Measurements from ENCODE around the gene CCDC167. TPM values are rescaled to one million over a fixed set of nuclear protein-coding genes. Genes with fewer than 3 reads are reported as not detected.

The CCDC167 gene
- total RNA-seq, 1 experiment from 2014 or later, result 32.3 TPM

- BruUV-seq (replicated peaks), result no TSS peak
- Histone ChIP-seq H3K27me3 (replicated peaks; ENCODE audit: control insufficient read depth, insufficient read depth, low read length) (no peaks in the 10 kb centered on the region), H3K9me3 (no peaks in the 10 kb centered on the region), H3K4me3 (ENCODE audit: low read depth, low read length) (no peak overlapping the region), H3K4me1 (no peaks in the 10 kb centered on the region), H3K36me3 (ENCODE audit: control insufficient read depth, insufficient read depth, low read length) (peaks cover 1% of the 10 kb centered on the region)
- Mint-ChIP-seq H3K9me3 (ENCODE audit: unreplicated experiment) (no peaks in the 10 kb centered on the region), H3K27me3 (ENCODE audit: insufficient read depth, unreplicated experiment) (no peaks in the 10 kb centered on the region), H3K4me3 (ENCODE audit: unreplicated experiment) (no peak overlapping the region), H3K36me3 (ENCODE audit: insufficient read depth, unreplicated experiment) (peaks cover 18% of the 10 kb centered on the region), H3K4me1 (ENCODE audit: low read depth, unreplicated experiment) (no peaks in the 10 kb centered on the region), H3K27ac (ENCODE audit: unreplicated experiment) (no peak overlapping the region)
- no peak for TF ChIP-seq CTCF (IDR thresholded peaks at IDR 0.05; ENCODE audit: insufficient read depth in 1 of 2, low read depth in 1 of 2, low read length in 1 of 2, severe bottlenecking in 1 of 2, unreplicated experiment in 1 of 2)
- ChIA-PET POLR2A (no interaction called here), CTCF (interaction anchor here (0.7 kb wide), 1 partner anchor 77 kb away, joined by 7 read pairs; no protein-coding TSS in a partner anchor)
- DNase-seq, result no peak
- intact Hi-C loops (cut with micrococcal nuclease; ENCODE audit: unreplicated experiment), result no loop called here
Observed at GRCh38 chr6:37480951-37481534, 18.6 kb downstream of the CCDC167 start.

- Histone ChIP-seq H3K9me3 (no peaks in the 10 kb centered on the region), H3K36me3 (ENCODE audit: control insufficient read depth, insufficient read depth, low read length) (peaks cover 1% of the 10 kb centered on the region), H3K27me3 (replicated peaks; ENCODE audit: control insufficient read depth, insufficient read depth, low read length) (no peaks in the 10 kb centered on the region), H3K4me1 (no peaks in the 10 kb centered on the region), H3K4me3 (ENCODE audit: low read depth, low read length) (no peak overlapping the region)
- no peak overlapping the region for H3K27ac Mint-ChIP-seq (ENCODE audit: unreplicated experiment)
- TF ChIP-seq CTCF (IDR thresholded peaks at IDR 0.05; ENCODE audit: insufficient read depth in 1 of 2, low read depth in 1 of 2, low read length in 1 of 2, severe bottlenecking in 1 of 2, unreplicated experiment in 1 of 2), result no peak
- intact Hi-C loops (cut with micrococcal nuclease; ENCODE audit: unreplicated experiment), result no loop called here
- DNase-seq, result no peak
- H3K36me3 Mint-ChIP-seq (ENCODE audit: insufficient read depth, unreplicated experiment), result peaks cover 24% of the 10 kb centered on the region
- no peaks in the 10 kb centered on the region for H3K27me3 Mint-ChIP-seq (ENCODE audit: insufficient read depth, unreplicated experiment)
- no TSS peak for BruUV-seq (replicated peaks)
- ChIA-PET CTCF (interaction anchor here (0.7 kb wide), 1 partner anchor 78 kb away, joined by 7 read pairs; no protein-coding TSS in a partner anchor), POLR2A (no interaction called here)
- no peaks in the 10 kb centered on the region for H3K9me3 Mint-ChIP-seq (ENCODE audit: unreplicated experiment)
- no peaks in the 10 kb centered on the region for H3K4me1 Mint-ChIP-seq (ENCODE audit: low read depth, unreplicated experiment)
- no peak overlapping the region for H3K4me3 Mint-ChIP-seq (ENCODE audit: unreplicated experiment)
Observed at GRCh38 chr6:37480118-37480736, 19.5 kb downstream of the CCDC167 start.

DNA sequence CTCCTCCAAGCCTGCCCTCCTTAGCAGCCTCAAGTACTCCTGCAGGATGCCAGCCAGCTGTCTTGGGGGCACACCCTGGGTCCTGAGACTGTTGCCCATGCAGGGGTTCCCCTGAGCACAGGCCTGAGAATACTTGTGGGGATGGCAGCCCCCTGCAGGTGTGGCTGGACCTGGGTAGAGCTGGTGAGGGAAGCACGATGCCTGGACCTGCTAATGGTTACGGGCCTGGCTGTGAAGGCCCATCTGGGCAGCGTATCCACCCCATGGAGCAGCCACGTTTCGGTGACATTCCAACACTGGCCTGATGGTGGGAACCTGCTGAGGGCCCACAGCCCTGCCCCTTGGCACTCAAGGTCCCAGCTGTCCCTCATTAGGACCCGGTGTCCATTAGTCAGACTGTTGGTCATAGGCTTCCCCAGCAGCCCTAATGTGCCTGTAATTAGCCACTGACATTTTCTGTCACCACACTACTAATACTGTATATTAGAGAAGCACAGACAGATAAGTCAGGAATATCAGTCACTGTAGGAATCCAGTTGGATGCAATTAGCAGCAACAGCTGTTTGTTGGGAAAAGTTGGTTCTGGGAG lies 20.3 kb downstream of the CCDC167 start:
- H3K4me3 Mint-ChIP-seq (ENCODE audit: unreplicated experiment), result no peak overlapping the region
- BruUV-seq (replicated peaks), result no TSS peak
- no peaks in the 10 kb centered on the region for H3K4me1 Mint-ChIP-seq (ENCODE audit: low read depth, unreplicated experiment)
- ChIA-PET POLR2A (no interaction called here), CTCF (no interaction called here)
- intact Hi-C loops (cut with micrococcal nuclease; ENCODE audit: unreplicated experiment), result loop anchor here (5.0 kb wide), 1 partner anchor 97 kb away; no protein-coding TSS in a partner anchor
- Histone ChIP-seq H3K4me3 (ENCODE audit: low read depth, low read length) (no peak overlapping the region), H3K4me1 (no peaks in the 10 kb centered on the region), H3K27me3 (replicated peaks; ENCODE audit: control insufficient read depth, insufficient read depth, low read length) (no peaks in the 10 kb centered on the region), H3K36me3 (ENCODE audit: control insufficient read depth, insufficient read depth, low read length) (peaks cover 1% of the 10 kb centered on the region), H3K9me3 (no peaks in the 10 kb centered on the region)
- no peak for TF ChIP-seq CTCF (IDR thresholded peaks at IDR 0.05; ENCODE audit: insufficient read depth in 1 of 2, low read depth in 1 of 2, low read length in 1 of 2, severe bottlenecking in 1 of 2, unreplicated experiment in 1 of 2)
- H3K36me3 Mint-ChIP-seq (ENCODE audit: insufficient read depth, unreplicated experiment), result peaks cover 24% of the 10 kb centered on the region
- no peaks in the 10 kb centered on the region for H3K9me3 Mint-ChIP-seq (ENCODE audit: unreplicated experiment)
- no peaks in the 10 kb centered on the region for H3K27me3 Mint-ChIP-seq (ENCODE audit: insufficient read depth, unreplicated experiment)
- H3K27ac Mint-ChIP-seq (ENCODE audit: unreplicated experiment), result no peak overlapping the region
- DNase-seq, result no peak

All from Caco-2 (cell line).